Left ventricle myocardium inferior (tissue), 1 donor: ENCODE results near the gene HOXA9. TPM values are rescaled to one million over a fixed set of nuclear protein-coding genes. Genes with fewer than 3 reads are reported as not detected.

ENCODE experiments used
- DNase-seq: peaks from one replicate; pipeline ENCODE4 v3.0.0-alpha.2; 2020
- H3K27ac ChIP-seq: fragments of 200-600 bp; replicated peaks from 2 replicates; pipeline ENCODE4 v1.8.0; 2021
- H3K27me3 ChIP-seq: fragments of 200-600 bp; 2 replicates; pipeline ENCODE4 v1.8.0; 2021; ENCODE audit warnings: low read depth
- H3K36me3 ChIP-seq: fragments of 200-600 bp; 2 replicates; pipeline ENCODE4 v1.8.0; 2021
- H3K4me1 ChIP-seq: fragments of 200-600 bp; 2 replicates; pipeline ENCODE4 v1.8.0; 2021
- H3K4me3 ChIP-seq: fragments of 200-600 bp; 2 replicates; pipeline ENCODE4 v1.8.0; 2021; ENCODE audit warnings: mild to moderate bottlenecking, moderate library complexity
- H3K9me3 ChIP-seq: fragments of 200-600 bp; replicated peaks from 2 replicates; pipeline ENCODE4 v1.8.0; 2021
- CTCF ChIP-seq: fragments of 200-600 bp; IDR thresholded peaks from 2 replicates; pipeline ENCODE4 v1.8.0; 2021; ENCODE audit warnings: antibody characterized with exemption, mild to moderate bottlenecking, borderline replicate concordance
- intact Hi-C: fragments of 100-400 bp; cut with micrococcal nuclease; formaldehyde crosslinking; loops from one replicate; pipeline ENCODE4 v1.11.0; 2022
- total RNA-seq: library from RNA; stranded (reverse); fragmentation: NEBNext Ultra II Directional; extraction: Animal tissue kit (Norgen Biotek cat#: 25700); gene quantifications from one replicate; pipeline ENCODE4 v1.2.1, GENCODE V29; 2021
- donor health status: DM: no; HTN: yes; CAD: no; lungs with severe emphysema.

HOXA9 gene
- total RNA-seq, 1 donor from 2014 or later: not detected

GRCh38 chr7:27202862-27203134, 37.5 kb upstream of the HOXA9 start:
- DNase-seq: no peak
- intact Hi-C loops: no loop called here
- H3K27ac ChIP-seq: no peak overlapping the region
- H3K4me1 ChIP-seq: peaks cover 43% of the 10 kb centered on the region
- TF ChIP-seq CTCF: no peak
- H3K4me3 ChIP-seq: no peak overlapping the region
- no peaks in the 10 kb centered on the region for H3K9me3 ChIP-seq
- H3K27me3 ChIP-seq: peaks cover 99% of the 10 kb centered on the region
- no peaks in the 10 kb centered on the region for H3K36me3 ChIP-seq

GRCh38 chr7:27202018-27202861, 36.9 kb upstream of the HOXA9 start:
- intact Hi-C loops: no loop called here
- H3K27me3 ChIP-seq: peaks cover 99% of the 10 kb centered on the region
- no peak for DNase-seq
- no peaks in the 10 kb centered on the region for H3K9me3 ChIP-seq
- H3K27ac ChIP-seq: no peak overlapping the region
- no peaks in the 10 kb centered on the region for H3K36me3 ChIP-seq
- H3K4me1 ChIP-seq: peaks cover 43% of the 10 kb centered on the region
- no peak for TF ChIP-seq CTCF
- H3K4me3 ChIP-seq: no peak overlapping the region

- intact Hi-C loops: no loop called here
- TF ChIP-seq CTCF: no peak
- no peak for DNase-seq
- Histone ChIP-seq H3K9me3 (no peaks in the 10 kb centered on the region), H3K27me3 (peaks cover 99% of the 10 kb centered on the region), H3K4me3 (peak overlapping the region; percentile 51), H3K4me1 (peaks cover 43% of the 10 kb centered on the region), H3K27ac (no peak overlapping the region), H3K36me3 (no peaks in the 10 kb centered on the region)
Measured at GRCh38 chr7:27201580-27202017, 36.3 kb upstream of the HOXA9 start.

- H3K4me1 ChIP-seq: peaks cover 43% of the 10 kb centered on the region
- no peak for TF ChIP-seq CTCF
- H3K4me3 ChIP-seq: peak overlapping the region; percentile 51
- H3K36me3 ChIP-seq: no peaks in the 10 kb centered on the region
- peaks cover 99% of the 10 kb centered on the region for H3K27me3 ChIP-seq
- H3K9me3 ChIP-seq: no peaks in the 10 kb centered on the region
- DNase-seq: no peak
- no peak overlapping the region for H3K27ac ChIP-seq
- intact Hi-C loops: no loop called here
Measured at GRCh38 chr7:27200761-27201579, 35.6 kb upstream of the HOXA9 start.

- intact Hi-C loops: loop anchor here (5.0 kb wide), 1 partner anchor 877 kb away; no protein-coding TSS in a partner anchor
- H3K4me1 ChIP-seq: peaks cover 38% of the 10 kb centered on the region
- H3K9me3 ChIP-seq: no peaks in the 10 kb centered on the region
- no peak for DNase-seq
- H3K4me3 ChIP-seq: peak within 1 kb of the TSS; percentile 51
- no peak for TF ChIP-seq CTCF
- H3K27me3 ChIP-seq: peaks cover 99% of the 10 kb centered on the region
- H3K27ac ChIP-seq: no peak within 1 kb of the TSS
- no peaks in the 10 kb centered on the region for H3K36me3 ChIP-seq
Measured at GRCh38 chr7:27199849-27200760, 34.8 kb upstream of the HOXA9 start, which contains the start of gene HOXA13. Gene HOXA13, minus strand, starts transcription at chr7:27200091. Its CDS starts 14 bp downstream, at chr7:27200077.
